HEK293 (cell line): ENCODE results near the gene B3GNT3.
A peak's percentile ranks its signal among the peaks of the same experiment; 100 is the strongest.

ENCODE experiments used
- CTCF ChIA-PET: fragments of 350-600 bp; formaldehyde crosslinking; extraction: SDS; loops from one replicate; lab custom pipeline; 2021; ENCODE audit warnings: antibody characterized with exemption; lab: Yijun Ruan, JAX
- POLR2A ChIA-PET: fragments of 300-600 bp; formaldehyde crosslinking; extraction: SDS; loops from one replicate; lab custom pipeline; 2020; ENCODE audit warnings: antibody characterized with exemption, inconsistent platforms; lab: Yijun Ruan, JAX
- H3K27ac ChIP-seq: fragments of 200-500 bp; sonication (Bioruptor generic); 2 replicates; pipeline ENCODE4 v1.5.1; 2014; ENCODE audit warnings: low read depth, low read length, control low read depth, inconsistent platforms; ENCODE audit errors: extremely low read depth
- H3K36me3 ChIP-seq, 2 experiments: fragments of 200-500 bp in 1 of 2; sonication (Bioruptor generic) in 1 of 2; 1 replicate in 1 of 2; 2 replicates in 1 of 2; pipeline ENCODE4 v1.5.1; 2014 to 2017; ENCODE audit warnings: inconsistent platforms in 2 of 2, low read length in 2 of 2; ENCODE audit not compliant: control insufficient read depth in 2 of 2, insufficient read depth in 1 of 2
- H3K4me1 ChIP-seq: fragments of 200-500 bp; sonication (Bioruptor generic); 2 replicates; pipeline ENCODE4 v1.5.1; 2014; ENCODE audit warnings: mild to moderate bottlenecking, low read length, inconsistent platforms; ENCODE audit not compliant: control insufficient read depth, insufficient read depth
- H3K4me3 ChIP-seq: 2 replicates; pipeline ENCODE4 v1.5.1; 2011; ENCODE audit warnings: low read depth, mild to moderate bottlenecking, control low read depth, low read length, moderate library complexity
- H3K9me3 ChIP-seq: fragments of 200-500 bp; sonication (Bioruptor generic); 2 replicates; pipeline ENCODE4 v1.5.1; 2014; ENCODE audit warnings: low read depth, low read length, inconsistent platforms; ENCODE audit not compliant: control insufficient read depth, insufficient read depth
- CTCF ChIP-seq: fragments of 450-650 bp; formaldehyde crosslinking; IDR thresholded peaks from 2 replicates; pipeline ENCODE4 v1.5.1; 2016; ENCODE audit warnings: missing biosample characterization, missing genetic modification characterization
- GFI1B ChIP-seq: fragments of 450-650 bp; formaldehyde crosslinking; IDR thresholded peaks from 2 replicates; pipeline ENCODE4 v1.5.1; 2016; ENCODE audit warnings: missing biosample characterization, missing genetic modification characterization
- KLF9 ChIP-seq: fragments of 450-650 bp; formaldehyde crosslinking; IDR thresholded peaks from 2 replicates; pipeline ENCODE4 v1.5.1; 2016; ENCODE audit warnings: missing biosample characterization, missing genetic modification characterization, low read depth
- OVOL3 ChIP-seq: fragments of 450-650 bp; formaldehyde crosslinking; IDR thresholded peaks from 2 replicates; pipeline ENCODE4 v1.5.1; 2016; ENCODE audit warnings: missing biosample characterization, missing genetic modification characterization
- PATZ1 ChIP-seq: fragments of 450-650 bp; formaldehyde crosslinking; IDR thresholded peaks from 2 replicates; pipeline ENCODE4 v1.5.1; 2016; ENCODE audit warnings: missing biosample characterization, missing genetic modification characterization
- SALL2 ChIP-seq: fragments of 450-650 bp; formaldehyde crosslinking; IDR thresholded peaks from 2 replicates; pipeline ENCODE4 v1.5.0; 2017; ENCODE audit warnings: missing biosample characterization, mild to moderate bottlenecking, missing genetic modification characterization, borderline replicate concordance
- SCRT2 ChIP-seq: fragments of 450-650 bp; formaldehyde crosslinking; IDR thresholded peaks from 2 replicates; pipeline ENCODE4 v1.5.1; 2016; ENCODE audit warnings: missing biosample characterization, missing genetic modification characterization
- ZBTB49 ChIP-seq: fragments of 450-650 bp; formaldehyde crosslinking; IDR thresholded peaks from 2 replicates; pipeline ENCODE4 v1.5.1; 2016; ENCODE audit warnings: missing biosample characterization, missing genetic modification characterization, low read depth
- ZEB2 ChIP-seq: fragments of 450-650 bp; formaldehyde crosslinking; IDR thresholded peaks from 2 replicates; pipeline ENCODE4 v1.5.1; 2016; ENCODE audit warnings: missing biosample characterization, missing genetic modification characterization
- ZNF19 ChIP-seq: fragments of 450-650 bp; formaldehyde crosslinking; IDR thresholded peaks from 2 replicates; pipeline ENCODE4; 2016; ENCODE audit warnings: missing biosample characterization, missing genetic modification characterization, low read depth
- ZNF37A ChIP-seq: fragments of 450-650 bp; IDR thresholded peaks from 2 replicates; pipeline ENCODE4 v1.5.1; 2018; ENCODE audit warnings: missing biosample characterization, missing genetic modification characterization
- ZNF449 ChIP-seq: fragments of 450-650 bp; formaldehyde crosslinking; IDR thresholded peaks from 2 replicates; pipeline ENCODE4 v1.5.1; 2017; ENCODE audit warnings: missing biosample characterization, mild to moderate bottlenecking, missing genetic modification characterization, moderate library complexity
- ZNF514 ChIP-seq: fragments of 450-650 bp; formaldehyde crosslinking; IDR thresholded peaks from 2 replicates; pipeline ENCODE4 v1.5.1; 2016; ENCODE audit warnings: missing biosample characterization, missing genetic modification characterization
- ZNF518A ChIP-seq: fragments of 450-650 bp; formaldehyde crosslinking; conservative IDR thresholded peaks from 2 replicates; pipeline ENCODE4 v1.5.1; 2016; ENCODE audit warnings: low read depth, missing biosample characterization, missing genetic modification characterization
- ZNF558 ChIP-seq: fragments of 450-650 bp; formaldehyde crosslinking; IDR thresholded peaks from 2 replicates; pipeline ENCODE4 v1.5.1; 2016; ENCODE audit warnings: missing biosample characterization, missing genetic modification characterization
- ZNF560 ChIP-seq: fragments of 450-650 bp; formaldehyde crosslinking; IDR thresholded peaks from 2 replicates; pipeline ENCODE4 v1.5.1; 2017; ENCODE audit warnings: missing biosample characterization, missing genetic modification characterization, borderline replicate concordance
- ZNF600 ChIP-seq: fragments of 450-650 bp; formaldehyde crosslinking; IDR thresholded peaks from 2 replicates; pipeline ENCODE4 v1.5.1; 2016; ENCODE audit warnings: missing biosample characterization, missing genetic modification characterization
- ZNF777 ChIP-seq: fragments of 450-650 bp; formaldehyde crosslinking; IDR thresholded peaks from 2 replicates; pipeline ENCODE4 v1.5.1; 2017; ENCODE audit warnings: missing biosample characterization, missing genetic modification characterization, borderline replicate concordance
- ZSCAN16 ChIP-seq: fragments of 450-650 bp; formaldehyde crosslinking; IDR thresholded peaks from 2 replicates; pipeline ENCODE4 v1.5.1; 2016; ENCODE audit warnings: missing biosample characterization, missing genetic modification characterization
- ZSCAN5A ChIP-seq: fragments of 450-650 bp; formaldehyde crosslinking; IDR thresholded peaks from 2 replicates; pipeline ENCODE4 v1.5.1; 2016; ENCODE audit warnings: missing biosample characterization, missing genetic modification characterization

Gene B3GNT3

GRCh38 chr19:17766543-17767131 is 28.3 kb upstream of the B3GNT3 start:
- peak overlapping the region; percentile 37 for H3K4me3 ChIP-seq
- CTCF ChIA-PET: interaction anchor here (0.6 to 3.6 kb wide), 43 partner anchors 8 to 487 kb away, joined by 3 to 46 read pairs (median 4); partner anchors contain the start of genes MAP1S, PGLS and RPL18A
- no peaks in the 10 kb centered on the region for H3K4me1 ChIP-seq
- no peak overlapping the region; the same call in 1 of the 2 replicates for H3K27ac ChIP-seq
- no peaks in the 10 kb centered on the region for H3K9me3 ChIP-seq
- H3K36me3 ChIP-seq: no peaks in the 10 kb centered on the region
- POLR2A ChIA-PET: interaction anchor here (0.5 to 1.2 kb wide), 7 partner anchors 19 to 368 kb away, joined by 3 to 7 read pairs (median 3); no protein-coding TSS in a partner anchor
- TF ChIP-seq SCRT2 (tag by site-specific recombination): no peak
- TF ChIP-seq OVOL3 (tag by site-specific recombination): no peak
- TF ChIP-seq ZNF514: no peak
- no peak for TF ChIP-seq ZNF777
- peak; percentile 87 for TF ChIP-seq CTCF (tag by site-specific recombination)
- no peak for TF ChIP-seq ZBTB49 (tag by site-specific recombination)
- TF ChIP-seq ZNF449 (tag by site-specific recombination): no peak
- no peak for TF ChIP-seq ZSCAN16 (tag by site-specific recombination)
- no peak for TF ChIP-seq ZNF518A (tag by site-specific recombination)
- no peak for TF ChIP-seq ZNF37A (tag by site-specific recombination)
- TF ChIP-seq ZNF558 (tag by site-specific recombination): no peak
- TF ChIP-seq ZNF600 (tag by site-specific recombination): peak; percentile 40
- TF ChIP-seq PATZ1 (tag by site-specific recombination): no peak
- TF ChIP-seq ZNF19 (tag by site-specific recombination): no peak
- TF ChIP-seq KLF9 (tag by site-specific recombination): no peak; the same call in 1 of the 2 replicates
- TF ChIP-seq ZSCAN5A: no peak
- no peak for TF ChIP-seq SALL2 (tag by site-specific recombination)
- TF ChIP-seq GFI1B (tag by site-specific recombination): no peak
- no peak for TF ChIP-seq ZNF560 (tag by site-specific recombination)
- peak; percentile 54; the same call in 1 of the 2 replicates for TF ChIP-seq ZEB2 (tag by site-specific recombination)
